Lung (tissue), 12 donors: ENCODE measurements around the gene HBA2. TPM values are rescaled to one million over a fixed set of nuclear protein-coding genes. Genes with fewer than 3 reads are reported as not detected.
"Not testable (repeated sequence)": the region's sequence is repeated elsewhere in the genome, so short reads cannot be mapped to it uniquely, and the experiment has no call there.

Experiments
- ATAC-seq: fragments of 200-7000 bp; cut with Tn5 transposase; one replicate; pipeline ENCODE4 v1.9.1; 2020; ENCODE audit warnings: moderate number of reproducible peaks; ENCODE audit not compliant: insufficient read depth, low FRiP score
- DNase-seq, 3 donors: peaks; one replicate each; pipeline ENCODE4 v3.0.0-alpha.2; 2013 to 2017
- H3K27ac ChIP-seq, 2 donors: one replicate each; pipeline ENCODE4 v1.5.1; 2013; ENCODE audit warnings: mild to moderate bottlenecking in 2 of 2, moderate library complexity in 2 of 2, control low read depth in 1 of 2, inconsistent platforms in 1 of 2, low read depth in 1 of 2, low read length in 1 of 2
- H3K27me3 ChIP-seq, 3 donors: one replicate each; pipeline ENCODE4 v1.5.1; 2013; ENCODE audit warnings: low read length in 2 of 3; ENCODE audit not compliant: control insufficient read depth in 3 of 3, insufficient read depth in 3 of 3
- H3K36me3 ChIP-seq, 4 donors: one replicate each; pipeline ENCODE4 v1.5.1; 2013; ENCODE audit warnings: low read length in 4 of 4, mild to moderate bottlenecking in 1 of 4, moderate library complexity in 1 of 4; ENCODE audit not compliant: control insufficient read depth in 4 of 4, insufficient read depth in 4 of 4
- H3K4me1 ChIP-seq, 5 donors: one replicate each; pipeline ENCODE4 v1.5.1; 2013; ENCODE audit warnings: low read length in 5 of 5, mild to moderate bottlenecking in 2 of 5, moderate library complexity in 1 of 5; ENCODE audit not compliant: control insufficient read depth in 5 of 5, insufficient read depth in 5 of 5
- H3K4me3 ChIP-seq: one replicate; pipeline ENCODE4 v1.5.1; 2013; ENCODE audit warnings: mild to moderate bottlenecking, control low read depth, moderate library complexity
- H3K9ac ChIP-seq, 2 donors: one replicate each; pipeline ENCODE4 v1.5.1; 2013; ENCODE audit warnings: low read length in 2 of 2, control low read depth in 1 of 2; ENCODE audit not compliant: insufficient read depth in 1 of 2
- H3K9me3 ChIP-seq, 4 donors: one replicate each; pipeline ENCODE4 v1.5.1; 2013; ENCODE audit warnings: low read length in 3 of 4, mild to moderate bottlenecking in 1 of 4, moderate library complexity in 1 of 4; ENCODE audit not compliant: control insufficient read depth in 4 of 4, insufficient read depth in 3 of 4
- whole genome bisulfite sequencing, 2 donors: extraction: QIAGEN DNeasy Blood & Tissue Kit; methylation state at CpG; one replicate each; pipeline ENCODE4 v1.1.7; 2013; 5-methylcytosine and 5-hydroxymethylcytosine counted together
- polyA plus RNA-seq, 2 donors: library from polyadenylated mRNA; stranded (reverse); fragments of 200-250 nt; gene quantifications; one replicate each; pipeline ENCODE4 v1.2.1, GENCODE V29; 2013
- total RNA-seq, 2 donors: library from RNA; depleted of rRNA in 1 of 2; stranded (reverse); fragments of >200 nt in 1 of 2; gene quantifications; one replicate each; pipeline ENCODE4 v1.2.1, GENCODE V29; 2014 to 2021
- TF ChIP-seq, protein P1 (sequence below): IDR thresholded peaks from 2 replicates; pipeline ENCODE4 v1.5.1; 2012; ENCODE audit warnings: mild to moderate bottlenecking; ENCODE audit errors: control extremely low read depth, extremely low read depth
- donor health status: control.
- donor health status: control.
- donor health status: Bipolar disorder and iron deficiency.
- donor health status: healthy.
- donor health status: DM: yes; HTN: yes; CAD: no.

HBA2 gene
- total and polyA plus RNA-seq, 4 donors, result 126 to 4,737 (median 822) TPM

DNA sequence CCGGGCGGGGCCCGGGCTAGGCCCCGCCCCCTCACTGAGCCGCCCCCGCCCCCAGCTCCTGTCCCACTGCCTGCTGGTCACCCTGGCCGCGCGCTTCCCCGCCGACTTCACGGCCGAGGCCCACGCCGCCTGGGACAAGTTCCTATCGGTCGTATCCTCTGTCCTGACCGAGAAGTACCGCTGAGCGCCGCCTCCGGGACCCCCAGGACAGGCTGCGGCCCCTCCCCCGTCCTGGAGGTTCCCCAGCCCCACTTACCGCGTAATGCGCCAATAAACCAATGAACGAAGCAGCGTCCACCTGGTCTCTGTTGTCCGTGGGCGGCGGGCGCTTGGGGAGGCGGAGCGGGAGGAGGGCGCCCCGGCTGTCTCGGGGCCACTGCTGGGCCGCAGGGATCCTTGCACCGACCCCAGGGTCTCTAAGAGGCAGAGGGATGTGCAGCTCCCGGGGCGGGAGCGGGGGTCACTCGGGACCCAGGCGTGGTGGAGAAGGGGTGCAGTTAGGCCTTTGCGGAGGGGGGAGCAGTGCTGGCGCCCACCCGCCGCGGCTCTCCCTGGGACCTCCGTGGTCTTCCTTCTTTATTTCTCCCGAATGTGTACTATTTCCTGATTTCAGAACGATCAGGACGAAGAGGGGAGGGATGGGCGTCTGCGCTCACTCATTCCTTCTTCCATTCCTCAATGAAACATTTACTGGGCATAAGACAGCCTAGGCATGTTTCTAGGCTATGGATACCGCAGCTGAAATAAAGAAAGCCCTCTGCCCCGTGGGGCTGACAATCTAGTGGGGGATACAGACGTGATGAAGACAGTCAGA is 18.3 kb upstream of the HBA2 start:
- Histone ChIP-seq H3K27ac (no peak overlapping the region), H3K36me3 (no peaks in the 10 kb centered on the region), H3K27me3 (peaks cover 0 to 32% (median 27%) of the 10 kb centered on the region in 3 donors), H3K9ac (no peak overlapping the region), H3K4me1 (peaks cover 0 to 8% (median 0%) of the 10 kb centered on the region in 5 donors), H3K4me3 (peak overlapping the region; percentile 14), H3K9me3 (no peaks in the 10 kb centered on the region)
- ATAC-seq (peak; percentile 34), DNase-seq (peak; percentile 38 to 55 (median 43))
- TF ChIP-seq, protein P1, sequence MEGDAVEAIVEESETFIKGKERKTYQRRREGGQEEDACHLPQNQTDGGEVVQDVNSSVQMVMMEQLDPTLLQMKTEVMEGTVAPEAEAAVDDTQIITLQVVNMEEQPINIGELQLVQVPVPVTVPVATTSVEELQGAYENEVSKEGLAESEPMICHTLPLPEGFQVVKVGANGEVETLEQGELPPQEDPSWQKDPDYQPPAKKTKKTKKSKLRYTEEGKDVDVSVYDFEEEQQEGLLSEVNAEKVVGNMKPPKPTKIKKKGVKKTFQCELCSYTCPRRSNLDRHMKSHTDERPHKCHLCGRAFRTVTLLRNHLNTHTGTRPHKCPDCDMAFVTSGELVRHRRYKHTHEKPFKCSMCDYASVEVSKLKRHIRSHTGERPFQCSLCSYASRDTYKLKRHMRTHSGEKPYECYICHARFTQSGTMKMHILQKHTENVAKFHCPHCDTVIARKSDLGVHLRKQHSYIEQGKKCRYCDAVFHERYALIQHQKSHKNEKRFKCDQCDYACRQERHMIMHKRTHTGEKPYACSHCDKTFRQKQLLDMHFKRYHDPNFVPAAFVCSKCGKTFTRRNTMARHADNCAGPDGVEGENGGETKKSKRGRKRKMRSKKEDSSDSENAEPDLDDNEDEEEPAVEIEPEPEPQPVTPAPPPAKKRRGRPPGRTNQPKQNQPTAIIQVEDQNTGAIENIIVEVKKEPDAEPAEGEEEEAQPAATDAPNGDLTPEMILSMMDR, result no peak
- 2 to 3% methylated on average over 47 to 55 of the region's 59 CpGs for WGBS, 2 donors

GRCh38 chr16:155031-155398 is 17.7 kb upstream of the HBA2 start:
- H3K4me3 ChIP-seq, result no peak overlapping the region
- TF ChIP-seq, protein P1, result no peak
- WGBS, 2 donors, result 63 to 71% methylated on average over 7 of the region's 7 CpGs

GRCh38 chr16:159136-159849 is 13.4 kb upstream of the HBA2 start:
- Histone ChIP-seq H3K9ac (no peak overlapping the region), H3K36me3 (no peaks in the 10 kb centered on the region), H3K4me1 (peaks cover 0 to 8% (median 0%) of the 10 kb centered on the region in 5 donors), H3K27ac (no peak overlapping the region), H3K9me3 (no peaks in the 10 kb centered on the region), H3K4me3 (no peak overlapping the region), H3K27me3 (peaks cover 0 to 45% (median 32%) of the 10 kb centered on the region in 3 donors)
- DNase-seq, result no peak
- TF ChIP-seq, protein P1, result no peak
- 45 to 56% methylated on average over 6 of the region's 6 CpGs for WGBS, 2 donors
- no peak for ATAC-seq

More at GRCh38 chr16:155031-155398, 17.7 kb upstream of the HBA2 start:
- no peak for DNase-seq
- H3K9me3 ChIP-seq, result no peaks in the 10 kb centered on the region
- H3K9ac ChIP-seq, result no peak overlapping the region
- no peak overlapping the region for H3K27ac ChIP-seq
- no peaks in the 10 kb centered on the region for H3K36me3 ChIP-seq
- H3K4me1 ChIP-seq, result peaks cover 0 to 8% (median 0%) of the 10 kb centered on the region in 5 donors
- ATAC-seq, result no peak
- H3K27me3 ChIP-seq, result peaks cover 0 to 32% (median 28%) of the 10 kb centered on the region in 3 donors

DNA sequence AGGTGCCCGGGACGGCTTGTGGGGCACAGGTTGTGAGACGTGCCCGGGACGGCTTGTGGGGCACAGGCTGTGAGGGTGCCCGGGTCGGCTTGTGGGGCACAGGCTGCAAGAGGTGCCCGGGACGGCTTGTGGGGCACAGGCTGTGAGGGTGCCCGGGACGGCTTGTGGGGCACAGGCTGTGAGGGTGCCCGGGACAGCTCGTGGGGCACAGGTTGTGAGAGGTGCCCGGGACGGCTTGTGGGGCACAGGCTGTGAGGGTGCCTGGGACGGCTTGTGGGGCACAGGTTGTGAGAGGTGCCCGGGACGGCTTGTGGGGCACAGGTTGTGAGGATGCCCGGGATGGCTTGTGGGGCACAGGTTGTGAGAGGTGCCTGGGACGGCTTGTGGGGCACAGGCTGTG is 12.4 kb upstream of the HBA2 start:
- not testable (repeated sequence) for H3K4me1 ChIP-seq, DNase-seq, H3K4me3 ChIP-seq, H3K9ac ChIP-seq, H3K27ac ChIP-seq, ATAC-seq, H3K9me3 ChIP-seq, H3K36me3 ChIP-seq
- peaks cover 0 to 41% (median 27%) of the 10 kb centered on the region in 3 donors for H3K27me3 ChIP-seq
- 71% methylated on average over 16 to 20 of the region's 20 CpGs for WGBS, 2 donors
